HCT116 (cell line): ENCODE data around the gene GP9. TPM values are rescaled to one million over a fixed set of nuclear protein-coding genes. Genes with fewer than 3 reads are reported as not detected.

Experiments
- ATAC-seq: fragments of 200-7000 bp; cut with Tn5 transposase; 2 replicates; pipeline ENCODE4 v1.9.1; 2020; ENCODE audit warnings: mild to moderate bottlenecking, moderate library complexity
- BruUV-seq: library from RNA; stranded (reverse); fragments of 400-500 nt; replicated peaks from 2 replicates; lab custom pipeline; 2021; lab: Mats Ljungman, UMichigan
- CTCF ChIA-PET: fragments of 300-600 bp; sonication (Branson Sonifier 250); formaldehyde crosslinking; loops from one replicate; lab custom pipeline; 2021; ENCODE audit warnings: antibody characterized with exemption; lab: Charles Lee
- POLR2A ChIA-PET: fragments of 300-600, 350-600 bp; sonication (Branson Sonifier 250); formaldehyde crosslinking; loops from one replicate; lab custom pipeline; 2021; ENCODE audit warnings: antibody characterized with exemption; lab: Charles Lee
- RAD21 ChIA-PET, 2 experiments: fragments of 300-600 bp; sonication (Branson Sonifier 250); formaldehyde crosslinking; loops; one replicate each; lab custom pipeline; 2023; ENCODE audit warnings: low total read pairs in 2 of 2; ENCODE audit not compliant: uncharacterized antibody in 2 of 2, unreplicated experiment in 2 of 2, low non-redundant PET in 1 of 2; lab: Charles Lee
- DNase-seq: peaks from one replicate; pipeline ENCODE4 v3.0.0-alpha.2; 2010; ENCODE audit warnings: low read depth, low spot score
- H2AFZ ChIP-seq: fragments of 200-600 bp; shearing (Covaris generic), sonication (generic); 2 replicates; pipeline ENCODE4 v1.6.1; 2017; ENCODE audit warnings: low read depth, mixed run types, mixed read lengths, antibody characterized with exemption, low read length; ENCODE audit not compliant: poor library complexity, severe bottlenecking
- H3K27ac ChIP-seq: 2 replicates; pipeline ENCODE4 v1.5.1; 2012; ENCODE audit warnings: low read depth, low read length
- H3K27me3 ChIP-seq: fragments of 200-600 bp; sonication (generic); 2 replicates; pipeline ENCODE4 v1.6.1; 2016; ENCODE audit warnings: mixed run types, low read length, mixed read lengths; ENCODE audit not compliant: insufficient read depth
- H3K36me3 ChIP-seq, 2 experiments: fragments of 200-500 bp in 1 of 2; fragments of 200-600 bp in 1 of 2; sonication (Bioruptor generic) in 1 of 2; sonication (generic) in 1 of 2; 2 replicates each; pipeline versions ENCODE4 v1.5.1 to v1.6.1; 2014 to 2016; ENCODE audit warnings: low read length in 2 of 2, inconsistent platforms in 1 of 2, mixed read lengths in 1 of 2, mixed run types in 1 of 2; ENCODE audit not compliant: insufficient read depth in 2 of 2, control insufficient read depth in 1 of 2
- H3K4me1 ChIP-seq, 2 experiments: fragments of 200-600 bp in 1 of 2; sonication (generic) in 1 of 2; 2 replicates each; pipeline versions ENCODE4 v1.5.1 to v1.6.1; 2012 to 2017; ENCODE audit warnings: low read length in 2 of 2, inconsistent platforms in 1 of 2, mild to moderate bottlenecking in 1 of 2, mixed read lengths in 1 of 2, mixed run types in 1 of 2, moderate library complexity in 1 of 2; ENCODE audit not compliant: insufficient read depth in 2 of 2, control insufficient read depth in 1 of 2
- H3K4me2 ChIP-seq: fragments of 200-600 bp; sonication (generic); 2 replicates; pipeline ENCODE4 v1.6.1; 2017; ENCODE audit warnings: mixed run types, low read length, mixed read lengths
- H3K4me3 ChIP-seq, 2 experiments: fragments of 200-600 bp in 1 of 2; sonication (generic) in 1 of 2; replicated peaks in 1 of 2; 2 replicates each; pipeline ENCODE4 v1.5.1; 2011 to 2016; ENCODE audit warnings: low read length in 2 of 2, control low read depth in 1 of 2, low read depth in 1 of 2, mild to moderate bottlenecking in 1 of 2, mixed read lengths in 1 of 2, mixed run types in 1 of 2
- H3K79me2 ChIP-seq: fragments of 200-600 bp; sonication (generic); 2 replicates; pipeline ENCODE4 v1.6.1; 2017; ENCODE audit warnings: mild to moderate bottlenecking, mixed run types, low read length, moderate library complexity, mixed read lengths; ENCODE audit not compliant: insufficient read depth
- H3K9ac ChIP-seq: fragments of 200-600 bp; sonication (generic); 2 replicates; pipeline ENCODE4 v1.6.1; 2016; ENCODE audit warnings: low read length, mixed read lengths
- H3K9me2 ChIP-seq: fragments of 200-600 bp; sonication (generic), shearing (Covaris generic); 2 replicates; pipeline ENCODE4 v1.6.1; 2017; ENCODE audit warnings: mixed run types, mild to moderate bottlenecking, moderate library complexity; ENCODE audit not compliant: insufficient read depth
- H3K9me3 ChIP-seq, 2 experiments: fragments of 200-500 bp in 1 of 2; fragments of 200-600 bp in 1 of 2; sonication (Bioruptor generic) in 1 of 2; sonication (generic) in 1 of 2; 2 replicates each; pipeline ENCODE4 v1.6.1; 2014 to 2017; ENCODE audit warnings: low read length in 2 of 2, mixed read lengths in 2 of 2, inconsistent platforms in 1 of 2, low read depth in 1 of 2, mild to moderate bottlenecking in 1 of 2, mixed run types in 1 of 2, moderate library complexity in 1 of 2; ENCODE audit not compliant: control insufficient read depth in 1 of 2, insufficient read depth in 1 of 2
- H4K20me1 ChIP-seq: fragments of 200-600 bp; sonication (generic), shearing (Covaris generic); 2 replicates; pipeline ENCODE4 v1.6.1; 2017; ENCODE audit warnings: mixed run types, mild to moderate bottlenecking, moderate library complexity; ENCODE audit not compliant: insufficient read depth
- CBX3 ChIP-seq: IDR thresholded peaks from 2 replicates; pipeline ENCODE4 v1.6.1; 2012; ENCODE audit warnings: low read depth
- CEBPB ChIP-seq: IDR thresholded peaks from 2 replicates; pipeline ENCODE4 v1.6.1; 2012; ENCODE audit warnings: low read depth
- CTCF ChIP-seq, 3 experiments: fragments of 200-600 bp in 1 of 3; sonication (generic) in 1 of 3; IDR thresholded peaks in 2 of 3; conservative IDR thresholded peaks in 1 of 3; 2 replicates each; pipeline ENCODE4 v1.5.1; 2012 to 2017; ENCODE audit warnings: low read depth in 2 of 3, low read length in 2 of 3, antibody characterized with exemption in 1 of 3, borderline replicate concordance in 1 of 3, control low read depth in 1 of 3, mild to moderate bottlenecking in 1 of 3, mixed read lengths in 1 of 3, mixed run types in 1 of 3, moderate library complexity in 1 of 3; ENCODE audit not compliant: insufficient read depth in 1 of 3
- ELF1 ChIP-seq: IDR thresholded peaks from 2 replicates; pipeline ENCODE4 v1.6.1; 2012; ENCODE audit warnings: low read depth, borderline replicate concordance
- EZH2 ChIP-seq: fragments of 200-600 bp; sonication (generic); IDR thresholded peaks from 2 replicates; pipeline ENCODE4 v1.6.1; 2017; ENCODE audit warnings: antibody characterized with exemption, mixed run types
- EZH2phosphoT487 ChIP-seq: fragments of 200-600 bp; IDR thresholded peaks from 2 replicates; pipeline ENCODE4 v1.6.1; 2018; ENCODE audit warnings: antibody characterized with exemption, borderline replicate concordance
- FOSL1 ChIP-seq: IDR thresholded peaks from 2 replicates; pipeline ENCODE4 v1.6.1; 2012; ENCODE audit warnings: low read depth
- JUND ChIP-seq: IDR thresholded peaks from 2 replicates; pipeline ENCODE4 v1.6.1; 2012
- POLR2A ChIP-seq: IDR thresholded peaks from 2 replicates; pipeline ENCODE4 v1.7.0; 2011; ENCODE audit warnings: borderline replicate concordance; ENCODE audit not compliant: insufficient read depth, insufficient read length; ENCODE audit errors: extremely low read depth
- REST ChIP-seq: IDR thresholded peaks from 2 replicates; pipeline ENCODE4 v1.6.1; 2012; ENCODE audit warnings: low read depth
- SP1 ChIP-seq: IDR thresholded peaks from 2 replicates; pipeline ENCODE4 v1.6.1; 2012; ENCODE audit warnings: low read depth
- SRF ChIP-seq: IDR thresholded peaks from 2 replicates; pipeline ENCODE4 v1.6.1; 2012; ENCODE audit warnings: low read depth
- TCF7L2 ChIP-seq: IDR thresholded peaks from 2 replicates; pipeline ENCODE4 v1.7.0; 2011; ENCODE audit warnings: borderline replicate concordance, inconsistent platforms; ENCODE audit not compliant: insufficient read depth, insufficient read length; ENCODE audit errors: extremely low read depth
- YY1 ChIP-seq: IDR thresholded peaks from 2 replicates; pipeline ENCODE4 v1.6.1; 2011; ENCODE audit warnings: low read length, low read depth, moderate library complexity, mild to moderate bottlenecking; ENCODE audit not compliant: insufficient replicate concordance; ENCODE audit errors: extremely low read depth
- ZBTB33 ChIP-seq: IDR thresholded peaks from 2 replicates; pipeline ENCODE4 v1.6.1; 2011; ENCODE audit warnings: mild to moderate bottlenecking, low read length, moderate library complexity; ENCODE audit not compliant: insufficient replicate concordance; ENCODE audit errors: extremely low read depth
- ZFX ChIP-seq: fragments of 450-650 bp; IDR thresholded peaks from 2 replicates; pipeline ENCODE4 v1.6.1; 2017
- ZNF274 ChIP-seq: fragments of 200-500 bp; sonication (Bioruptor generic); IDR thresholded peaks from 2 replicates; pipeline ENCODE4 v1.6.1; 2014; ENCODE audit warnings: mild to moderate bottlenecking, low read depth, low read length, inconsistent platforms
- intact Hi-C: fragments of 100-400 bp; cut with micrococcal nuclease; formaldehyde crosslinking; loops from 2 replicates; pipeline ENCODE4 v1.10.0; 2022
- total RNA-seq: library from RNA; stranded (reverse); gene quantifications from one replicate; pipeline ENCODE4 v1.2.1, GENCODE V29; 2021; ENCODE audit not compliant: unreplicated experiment

The GP9 gene
- total RNA-seq, 1 experiment from 2014 or later: not detected

GRCh38 chr3:129100274-129100673 is 39.7 kb downstream of the GP9 start (continued):
- TF ChIP-seq REST: no peak
- TF ChIP-seq ELF1: no peak
- TF ChIP-seq CEBPB: no peak
- TF ChIP-seq ZNF274: no peak
- no peak for TF ChIP-seq ZFX
- TF ChIP-seq SP1: no peak
- TF ChIP-seq CBX3: no peak
- no peak for TF ChIP-seq TCF7L2
- no peak for TF ChIP-seq YY1

GRCh38 chr3:129101370-129102138 is 41.0 kb downstream of the GP9 start:
- Histone ChIP-seq H3K4me2 (no peak overlapping the region), H3K9me2 (no peaks in the 10 kb centered on the region), H4K20me1 (no peaks in the 10 kb centered on the region), H3K27me3 (no peaks in the 10 kb centered on the region), H3K9ac (no peak overlapping the region), H3K4me3 (no peak overlapping the region), H3K36me3 (no peaks in the 10 kb centered on the region), H3K9me3 (no peaks in the 10 kb centered on the region), H2AFZ (no peak overlapping the region), H3K27ac (no peak overlapping the region), H3K79me2 (no peaks in the 10 kb centered on the region), H3K4me1 (no peaks in the 10 kb centered on the region)
- intact Hi-C loops: no loop called here
- no peak for ATAC-seq
- ChIA-PET CTCF (interaction anchor here (0.9 kb wide), 1 partner anchor 144 kb away, joined by 3 read pairs; no protein-coding TSS in a partner anchor), POLR2A (interaction anchor here (0.6 kb wide), 1 partner anchor 48 kb away, joined by 3 read pairs; no protein-coding TSS in a partner anchor), RAD21 (no interaction called here)
- BruUV-seq: no TSS peak
- no peak for DNase-seq
- TF ChIP-seq ZFX (no peak), FOSL1 (no peak), CEBPB (no peak), SP1 (no peak), EZH2 (no peak), ZBTB33 (no peak), SRF (no peak), EZH2phosphoT487 (no peak), CTCF (IDR thresholded peaks at IDR 0.05 in 2 of 3, conservative IDR thresholded peaks at IDR 0.05 in 1 of 3; ENCODE audit: borderline replicate concordance in 1 of 3, insufficient read depth in 1 of 3, low read depth in 2 of 3, low read length in 2 of 3) (no peak), POLR2A (no peak), JUND (no peak), CBX3 (no peak), YY1 (no peak)
